Naive thymus-derived CD4-positive, alpha-beta T cell (primary cell): ENCODE measurements around the gene FLRT3. TPM values are rescaled to one million over a fixed set of nuclear protein-coding genes. Genes with fewer than 3 reads are reported as not detected.

Experiments used
- ATAC-seq: fragments of 150-1000 bp; cut with Tn5 transposase; 2 replicates; pipeline ENCODE4 v1.10.0; 2021; ENCODE audit warnings: mild to moderate bottlenecking, moderate library complexity
- CTCF ChIA-PET: fragments of 350-600 bp; sonication (Branson Sonifier 250); formaldehyde crosslinking; loops from one replicate; lab custom pipeline; 2021; ENCODE audit warnings: antibody characterized with exemption; lab: Charles Lee
- POLR2A ChIA-PET: fragments of 350-600 bp; sonication (Branson Sonifier 250); formaldehyde crosslinking; loops from one replicate; lab custom pipeline; 2021; ENCODE audit warnings: antibody characterized with exemption, inconsistent platforms; lab: Charles Lee
- DNase-seq, 9 donors: peaks; one replicate each; pipeline versions ENCODE4 v3.0.0 to v3.0.0-alpha.2; 2020 to 2022; ENCODE audit warnings: mixed read lengths in 1 of 9
- H3K27ac ChIP-seq: one replicate; pipeline ENCODE4 v1.7.0; 2013; ENCODE audit warnings: mild to moderate bottlenecking, low read depth, low read length, moderate library complexity
- H3K27me3 ChIP-seq, 2 donors: one replicate each; pipeline ENCODE4 v1.7.0; 2013; ENCODE audit warnings: low read length in 2 of 2, mild to moderate bottlenecking in 2 of 2, moderate library complexity in 2 of 2; ENCODE audit not compliant: control insufficient read depth in 2 of 2, insufficient read depth in 2 of 2
- H3K36me3 ChIP-seq, 3 experiments: 1 replicate in 2 of 3; 2 replicates in 1 of 3; pipeline ENCODE4 v1.7.0; 2013; ENCODE audit warnings: low read length in 3 of 3, mild to moderate bottlenecking in 3 of 3, moderate library complexity in 1 of 3; ENCODE audit not compliant: insufficient read depth in 3 of 3, control insufficient read depth in 2 of 3
- H3K4me1 ChIP-seq, 2 donors: one replicate each; pipeline ENCODE4 v1.7.0; 2013; ENCODE audit warnings: low read length in 2 of 2, mild to moderate bottlenecking in 2 of 2, moderate library complexity in 1 of 2; ENCODE audit not compliant: control insufficient read depth in 2 of 2, insufficient read depth in 2 of 2
- H3K4me3 ChIP-seq: 2 replicates; pipeline ENCODE4 v1.7.0; 2013; ENCODE audit warnings: mild to moderate bottlenecking, low read length
- H3K9me3 ChIP-seq, 3 experiments: 1 replicate in 2 of 3; 2 replicates in 1 of 3; pipeline ENCODE4 v1.7.0; 2013; ENCODE audit warnings: low read length in 3 of 3; ENCODE audit not compliant: control insufficient read depth in 2 of 3
- H3K27ac Mint-ChIP-seq, 9 donors: one replicate each; pipeline ENCODE4 v1.8.0; 2020 to 2022; ENCODE audit warnings: mixed read lengths in 9 of 9, mild to moderate bottlenecking in 8 of 9, moderate library complexity in 5 of 9, inconsistent platforms in 2 of 9
- H3K27me3 Mint-ChIP-seq, 5 donors: one replicate each; pipeline ENCODE4 v1.8.0; 2021 to 2022; ENCODE audit warnings: mixed read lengths in 5 of 5, mild to moderate bottlenecking in 1 of 5
- H3K36me3 Mint-ChIP-seq, 5 donors: one replicate each; pipeline ENCODE4 v1.8.0; 2020 to 2022; ENCODE audit warnings: mixed read lengths in 5 of 5, mild to moderate bottlenecking in 3 of 5, inconsistent platforms in 1 of 5
- H3K4me1 Mint-ChIP-seq, 7 donors: one replicate each; pipeline ENCODE4 v1.8.0; 2020 to 2022; ENCODE audit warnings: mixed read lengths in 7 of 7, mild to moderate bottlenecking in 3 of 7, inconsistent platforms in 1 of 7
- H3K4me3 Mint-ChIP-seq, 10 donors: one replicate each; pipeline ENCODE4 v1.8.0; 2020 to 2022; ENCODE audit warnings: mild to moderate bottlenecking in 10 of 10, mixed read lengths in 10 of 10, moderate library complexity in 6 of 10, inconsistent platforms in 2 of 10
- H3K9me3 Mint-ChIP-seq, 11 donors: one replicate each; pipeline ENCODE4 v1.8.0; 2020 to 2022; ENCODE audit warnings: mixed read lengths in 11 of 11, mild to moderate bottlenecking in 4 of 11, inconsistent platforms in 1 of 11, moderate library complexity in 1 of 11
- intact Hi-C, 2 donors: fragments of 100-400 bp; cut with micrococcal nuclease; formaldehyde crosslinking; loops; one replicate each; pipeline ENCODE4 v1.15.1; 2023
- polyA plus RNA-seq, 2 donors: library from polyadenylated mRNA; unstranded; fragments of 300-500 nt; fragmentation: Illumina TruSeq; gene quantifications; one replicate each; pipeline ENCODE4 v1.2.3, GENCODE V29; 2021
- total RNA-seq, 6 experiments: library from RNA in 5 of 6; stranded (reverse) in 5 of 6; gene quantifications; 1 replicate in 5 of 6; 2 replicates in 1 of 6; pipeline ENCODE4 v1.2.3 and lab custom pipeline; 2021 to 2026

FLRT3 gene
- total and polyA plus RNA-seq, 7 experiments from 2014 or later = not detected

DNA sequence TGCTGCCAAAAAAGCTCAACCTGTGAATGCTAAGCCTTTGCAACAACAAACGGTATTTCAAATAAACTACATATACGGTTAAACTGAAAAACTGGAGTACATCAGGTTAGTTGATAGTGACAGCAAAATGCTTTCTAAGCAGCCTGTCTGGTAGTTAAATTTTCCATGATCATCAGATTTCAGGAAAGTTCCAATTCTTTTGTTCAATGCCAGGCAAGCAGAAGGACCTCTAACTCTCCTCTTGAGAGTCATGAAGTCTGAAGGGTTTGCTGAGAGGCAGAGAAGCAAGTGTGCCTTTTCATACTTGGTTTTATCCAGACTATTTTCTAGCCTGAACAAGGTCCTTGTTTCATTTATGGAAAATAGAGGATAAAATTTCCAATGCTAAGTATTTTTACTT lies 4.5 kb downstream of the FLRT3 start:
- ATAC-seq (no peak), DNase-seq (no peak)
- H3K4me3 ChIP-seq = no peak overlapping the region
- intact Hi-C loops = no loop called here
- Mint-ChIP-seq H3K4me3 (no peak overlapping the region), H3K27me3 (no peaks in the 10 kb centered on the region), H3K27ac (no peak overlapping the region), H3K36me3 (no peaks in the 10 kb centered on the region), H3K9me3 (peaks cover 0 to 5% (median 0%) of the 10 kb centered on the region in 11 donors), H3K4me1 (no peaks in the 10 kb centered on the region)
- H3K27ac ChIP-seq = no peak overlapping the region
- no peaks in the 10 kb centered on the region for H3K4me1 ChIP-seq
- no peaks in the 10 kb centered on the region for H3K9me3 ChIP-seq
- ChIA-PET CTCF (no interaction called here), POLR2A (no interaction called here)
- H3K36me3 ChIP-seq = no peaks in the 10 kb centered on the region
- H3K27me3 ChIP-seq = no peaks in the 10 kb centered on the region

- Mint-ChIP-seq H3K4me1 (no peaks in the 10 kb centered on the region), H3K27me3 (no peaks in the 10 kb centered on the region), H3K36me3 (peaks cover 0 to 1% (median 0%) of the 10 kb centered on the region in 5 donors), H3K27ac (no peak overlapping the region), H3K9me3 (peaks cover 0 to 5% (median 0%) of the 10 kb centered on the region in 11 donors), H3K4me3 (no peak overlapping the region)
- Histone ChIP-seq H3K9me3 (no peaks in the 10 kb centered on the region), H3K4me1 (no peaks in the 10 kb centered on the region), H3K36me3 (no peaks in the 10 kb centered on the region), H3K4me3 (no peak overlapping the region), H3K27ac (no peak overlapping the region), H3K27me3 (no peaks in the 10 kb centered on the region)
- ChIA-PET POLR2A (no interaction called here), CTCF (no interaction called here)
- intact Hi-C loops = no loop called here
- no peak for ATAC-seq
- no peak for DNase-seq
These were observed 5.8 kb downstream of the FLRT3 start for GRCh38 chr20:14331646-14332045.

DNA sequence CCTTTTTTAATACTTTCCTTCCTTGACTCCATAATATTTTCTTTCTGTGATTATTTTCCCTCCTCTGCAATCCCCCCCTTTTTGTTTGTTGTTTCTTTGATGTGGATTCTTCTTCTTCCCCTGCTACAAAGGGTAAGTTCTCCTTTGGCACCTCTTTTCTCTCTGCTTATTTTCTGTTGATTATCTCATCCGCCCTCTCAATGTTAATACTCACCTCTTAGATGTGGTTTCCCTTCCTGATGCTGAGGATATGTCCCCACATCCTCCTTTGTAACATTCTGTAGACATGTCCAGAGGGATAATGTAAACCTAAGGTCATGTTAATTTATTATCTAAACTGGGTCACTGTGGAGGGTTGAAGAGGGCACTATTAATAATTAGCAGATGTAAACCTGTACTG lies 17.7 kb downstream of the FLRT3 start:
- Mint-ChIP-seq H3K4me1 (no peaks in the 10 kb centered on the region), H3K36me3 (peaks cover 0 to 5% (median 0%) of the 10 kb centered on the region in 5 donors), H3K4me3 (no peak overlapping the region), H3K27ac (no peak overlapping the region), H3K9me3 (peaks cover 0 to 34% (median 10%) of the 10 kb centered on the region in 11 donors), H3K27me3 (no peaks in the 10 kb centered on the region)
- H3K27ac ChIP-seq = no peak overlapping the region
- H3K4me3 ChIP-seq = no peak overlapping the region
- intact Hi-C loops = no loop called here
- H3K4me1 ChIP-seq = no peaks in the 10 kb centered on the region
- H3K27me3 ChIP-seq = no peaks in the 10 kb centered on the region
- CTCF ChIA-PET = no interaction called here
- no peaks in the 10 kb centered on the region for H3K9me3 ChIP-seq
- H3K36me3 ChIP-seq = no peaks in the 10 kb centered on the region
- ATAC-seq (no peak), DNase-seq (no peak)
- POLR2A ChIA-PET = no interaction called here

- no peak overlapping the region for H3K27ac ChIP-seq
- no peaks in the 10 kb centered on the region for H3K4me1 ChIP-seq
- H3K36me3 ChIP-seq = no peaks in the 10 kb centered on the region
- no peaks in the 10 kb centered on the region for H3K9me3 ChIP-seq
- DNase-seq (no peak), ATAC-seq (no peak)
- H3K27me3 ChIP-seq = no peaks in the 10 kb centered on the region
- Mint-ChIP-seq H3K36me3 (no peaks in the 10 kb centered on the region), H3K9me3 (peaks cover 0 to 7% (median 3%) of the 10 kb centered on the region in 11 donors), H3K4me1 (no peaks in the 10 kb centered on the region), H3K27me3 (no peaks in the 10 kb centered on the region), H3K27ac (no peak overlapping the region), H3K4me3 (no peak overlapping the region)
- ChIA-PET CTCF (no interaction called here), POLR2A (no interaction called here)
- intact Hi-C loops = no loop called here
- no peak overlapping the region for H3K4me3 ChIP-seq
These were observed 23.9 kb downstream of the FLRT3 start for GRCh38 chr20:14313341-14314020.

- no peak overlapping the region for H3K4me3 Mint-ChIP-seq
- ATAC-seq (no peak), DNase-seq (no peak)
- Histone ChIP-seq H3K4me1 (no peaks in the 10 kb centered on the region), H3K27me3 (no peaks in the 10 kb centered on the region), H3K4me3 (no peak overlapping the region), H3K36me3 (no peaks in the 10 kb centered on the region), H3K9me3 (no peaks in the 10 kb centered on the region), H3K27ac (no peak overlapping the region)
- intact Hi-C loops = no loop called here
- H3K27ac Mint-ChIP-seq = no peak overlapping the region
- H3K9me3 Mint-ChIP-seq = peaks cover 0 to 7% (median 3%) of the 10 kb centered on the region in 11 donors
- no peaks in the 10 kb centered on the region for H3K36me3 Mint-ChIP-seq
- no peaks in the 10 kb centered on the region for H3K27me3 Mint-ChIP-seq
- ChIA-PET POLR2A (no interaction called here), CTCF (no interaction called here)
- no peaks in the 10 kb centered on the region for H3K4me1 Mint-ChIP-seq
These were observed 25.4 kb downstream of the FLRT3 start for GRCh38 chr20:14312001-14312400.

DNA sequence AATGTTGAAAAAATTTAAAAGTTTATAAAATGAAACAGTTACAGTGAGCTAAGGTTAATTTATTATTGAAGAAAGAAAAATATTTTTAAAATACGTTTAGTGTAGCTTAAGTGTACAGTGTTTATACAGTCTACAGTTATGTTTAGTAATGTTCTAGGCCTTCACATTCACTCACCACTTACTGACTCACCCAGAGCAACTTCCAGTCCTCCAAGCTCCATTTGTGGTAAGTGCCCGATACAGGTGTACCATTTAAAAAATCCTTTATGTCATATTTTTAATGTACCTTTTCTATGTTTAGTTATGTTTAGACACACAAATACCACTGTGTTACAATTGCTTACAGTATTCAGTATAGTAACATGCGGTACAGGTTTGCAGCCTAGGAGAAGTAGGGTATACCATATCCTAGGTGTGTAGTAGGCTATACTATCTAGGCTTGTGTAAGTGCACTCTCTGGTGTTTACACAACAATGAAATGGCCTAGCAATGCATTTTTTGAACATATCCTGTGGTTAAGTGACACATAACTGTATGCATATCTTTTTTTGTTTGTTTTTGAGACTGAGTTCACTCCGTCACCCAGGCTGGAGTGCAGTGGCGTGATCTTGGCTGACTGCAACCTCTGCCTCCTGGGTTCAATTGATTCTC lies 26.3 kb downstream of the FLRT3 start:
- peaks cover 0 to 3% (median under 1%) of the 10 kb centered on the region in 11 donors for H3K9me3 Mint-ChIP-seq
- no peak overlapping the region for H3K27ac Mint-ChIP-seq
- H3K36me3 Mint-ChIP-seq = no peaks in the 10 kb centered on the region
- no peaks in the 10 kb centered on the region for H3K4me1 ChIP-seq
- H3K27ac ChIP-seq = no peak overlapping the region
- H3K4me1 Mint-ChIP-seq = no peaks in the 10 kb centered on the region
- DNase-seq = no peak
- intact Hi-C loops = no loop called here
- no peaks in the 10 kb centered on the region for H3K36me3 ChIP-seq
- H3K4me3 ChIP-seq = no peak overlapping the region
- no peaks in the 10 kb centered on the region for H3K27me3 Mint-ChIP-seq
- no peak overlapping the region for H3K4me3 Mint-ChIP-seq
- no peak for ATAC-seq
- ChIA-PET POLR2A (no interaction called here), CTCF (interaction anchor here (0.7 kb wide), 1 partner anchor 459 kb away, joined by 3 read pairs; no protein-coding TSS in a partner anchor)
- no peaks in the 10 kb centered on the region for H3K9me3 ChIP-seq
- H3K27me3 ChIP-seq = no peaks in the 10 kb centered on the region

DNA sequence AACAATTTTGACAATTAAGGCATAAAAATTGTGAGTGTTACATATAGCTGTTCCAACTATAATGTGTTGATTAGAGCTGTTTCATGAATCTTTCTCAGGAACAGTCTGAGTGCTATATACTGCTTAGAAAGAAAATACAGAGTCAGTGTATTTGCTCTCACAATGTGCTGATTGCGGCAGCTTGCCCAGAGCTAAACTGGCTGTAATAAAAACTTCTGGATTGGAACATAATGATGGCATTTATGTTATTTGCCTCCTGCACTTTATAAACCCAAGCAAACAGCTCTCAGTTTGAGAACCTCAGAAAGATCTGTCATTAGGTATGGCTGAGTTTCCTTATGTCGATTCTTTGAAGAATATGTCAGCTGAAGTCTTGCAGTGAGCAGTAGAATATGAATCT lies 29.5 kb downstream of the FLRT3 start:
- no peak overlapping the region for H3K27ac Mint-ChIP-seq
- no peaks in the 10 kb centered on the region for H3K27me3 Mint-ChIP-seq
- H3K4me1 ChIP-seq = no peaks in the 10 kb centered on the region
- ATAC-seq (no peak), DNase-seq (no peak)
- intact Hi-C loops = no loop called here
- no peaks in the 10 kb centered on the region for H3K9me3 ChIP-seq
- H3K4me3 ChIP-seq = no peak overlapping the region
- ChIA-PET CTCF (no interaction called here), POLR2A (no interaction called here)
- H3K4me3 Mint-ChIP-seq = no peak overlapping the region
- no peak overlapping the region for H3K27ac ChIP-seq
- no peaks in the 10 kb centered on the region for H3K4me1 Mint-ChIP-seq
- H3K36me3 ChIP-seq = no peaks in the 10 kb centered on the region
- no peaks in the 10 kb centered on the region for H3K36me3 Mint-ChIP-seq
- no peaks in the 10 kb centered on the region for H3K27me3 ChIP-seq
- peaks cover 0 to 11% (median 5%) of the 10 kb centered on the region in 11 donors for H3K9me3 Mint-ChIP-seq
